ENCODE measurements around the gene SGF29. TPM values are rescaled to one million over a fixed set of nuclear protein-coding genes. Genes with fewer than 3 reads are reported as not detected.

The SGF29 gene
- total and polyA plus RNA-seq, 9 of the 15 experiments (the other 6 are each of a cell fraction or from before 2014, with no cell fraction given), result 2.6 to 36.1 (median 21.2) TPM

- Histone ChIP-seq H4K20me1 (replicated peaks; ENCODE audit: control insufficient read depth, insufficient read depth, low read length) (no peaks in the 10 kb centered on the region), H3K4me3 (no peak overlapping the region), H3K9me3 (replicated peaks; ENCODE audit: control insufficient read depth, insufficient read depth, low read depth, low read length) (no peaks in the 10 kb centered on the region), H3K36me3 (ENCODE audit: control insufficient read depth, insufficient read depth, low read length) (no peaks in the 10 kb centered on the region), H3K9me1 (ENCODE audit: control insufficient read depth, insufficient read depth, low read length) (no peaks in the 10 kb centered on the region), H3K4me1 (replicated peaks in 1 of 2; ENCODE audit: control insufficient read depth in 2 of 2, insufficient read depth in 2 of 2, low read length in 2 of 2) (no peaks in the 10 kb centered on the region), H3K27me3 (ENCODE audit: control insufficient read depth in 2 of 2, insufficient read depth in 2 of 2, low read length in 2 of 2) (no peaks in the 10 kb centered on the region; a peak in 2 of 5 replicates), H3K9ac (ENCODE audit: insufficient read depth in 1 of 2, low read depth in 2 of 2, low read length in 2 of 2) (no peak overlapping the region), H2AFZ (ENCODE audit: low read depth, low read length) (no peak overlapping the region), H3K4me2 (ENCODE audit: insufficient read depth, low read length) (no peak overlapping the region), H3K27ac (ENCODE audit: extremely low read depth, low read depth, low read length) (no peak overlapping the region), H3K79me2 (ENCODE audit: control insufficient read depth, insufficient read depth, low read length) (no peaks in the 10 kb centered on the region)
- CTCF ChIA-PET (ENCODE audit: low intra/inter-chr PET ratio), result no interaction called here
- POLR2A ChIA-PET, result no interaction called here
- WGBS (ENCODE audit: insufficient coverage, low coverage, missing lambda C conversion rate), result 72% methylated on average over 40 of the region's 68 CpGs
- TF ChIP-seq ZNF311 (CRISPR knock-in tag; IDR thresholded peaks at IDR 0.05), result no peak
- peak; percentile 51; the same call in 1 of the 2 replicates for TF ChIP-seq ZBTB33 (CRISPR knock-in tag; IDR thresholded peaks at IDR 0.05)
- TF ChIP-seq CGGBP1 (CRISPR knock-in tag; IDR thresholded peaks at IDR 0.05), result no peak
- DNase-seq (ENCODE audit: extremely low read depth in 1 of 4, low spot score in 3 of 4) (peak in 1 of 4 experiments; percentile 1), FAIRE-seq (no peak), ATAC-seq (no peak)
- in situ Hi-C loops (cut with MboI), result loop anchor here (25.0 kb wide), 4 partner anchors 89 to 1589 kb away; partner anchors contain the start of genes EIF3C and EIF3CL
- BruUV-seq (replicated peaks), result no TSS peak
- intact Hi-C loops (cut with micrococcal nuclease), result no loop called here
These were observed 69.5 kb downstream of the SGF29 start for GRCh38 chr16:28623172-28623711.
